Mesodermal cell (in vitro differentiated cells): ENCODE data around the gene PPARG.
"Not testable (repeated sequence)": the region's sequence is repeated elsewhere in the genome, so short reads cannot be mapped to it uniquely, and the experiment has no call there.

Experiments
- H3K27ac ChIP-seq: 2 replicates; pipeline ENCODE4 v1.7.0; 2013; ENCODE audit warnings: mild to moderate bottlenecking, low read depth, low read length, moderate library complexity; ENCODE audit not compliant: severe bottlenecking
- H3K36me3 ChIP-seq: 2 replicates; pipeline ENCODE4 v1.7.1; 2013; ENCODE audit warnings: mild to moderate bottlenecking, low read length, moderate library complexity; ENCODE audit not compliant: control insufficient read depth, insufficient read depth
- H3K4me1 ChIP-seq: one replicate; pipeline ENCODE4 v1.7.1; 2013; ENCODE audit warnings: mild to moderate bottlenecking, low read length; ENCODE audit not compliant: insufficient read depth, control insufficient read depth, poor library complexity, severe bottlenecking
- H3K4me3 ChIP-seq: 2 replicates; pipeline ENCODE4 v1.7.0; 2013; ENCODE audit warnings: low read length, control low read depth, mild to moderate bottlenecking; ENCODE audit not compliant: insufficient read depth, poor library complexity, severe bottlenecking; ENCODE audit errors: extremely low read depth
- H3K9me3 ChIP-seq: 2 replicates; pipeline ENCODE4 v1.7.1; 2013; ENCODE audit warnings: mild to moderate bottlenecking, low read length, moderate library complexity; ENCODE audit not compliant: control insufficient read depth
- WGBS, 2 experiments: methylation state at CpG; one replicate each; pipeline ENCODE4 v1.1.5; 2013; ENCODE audit warnings: missing lambda C conversion rate in 2 of 2; ENCODE audit not compliant: insufficient coverage in 2 of 2; 5-methylcytosine and 5-hydroxymethylcytosine counted together

Gene PPARG

DNA sequence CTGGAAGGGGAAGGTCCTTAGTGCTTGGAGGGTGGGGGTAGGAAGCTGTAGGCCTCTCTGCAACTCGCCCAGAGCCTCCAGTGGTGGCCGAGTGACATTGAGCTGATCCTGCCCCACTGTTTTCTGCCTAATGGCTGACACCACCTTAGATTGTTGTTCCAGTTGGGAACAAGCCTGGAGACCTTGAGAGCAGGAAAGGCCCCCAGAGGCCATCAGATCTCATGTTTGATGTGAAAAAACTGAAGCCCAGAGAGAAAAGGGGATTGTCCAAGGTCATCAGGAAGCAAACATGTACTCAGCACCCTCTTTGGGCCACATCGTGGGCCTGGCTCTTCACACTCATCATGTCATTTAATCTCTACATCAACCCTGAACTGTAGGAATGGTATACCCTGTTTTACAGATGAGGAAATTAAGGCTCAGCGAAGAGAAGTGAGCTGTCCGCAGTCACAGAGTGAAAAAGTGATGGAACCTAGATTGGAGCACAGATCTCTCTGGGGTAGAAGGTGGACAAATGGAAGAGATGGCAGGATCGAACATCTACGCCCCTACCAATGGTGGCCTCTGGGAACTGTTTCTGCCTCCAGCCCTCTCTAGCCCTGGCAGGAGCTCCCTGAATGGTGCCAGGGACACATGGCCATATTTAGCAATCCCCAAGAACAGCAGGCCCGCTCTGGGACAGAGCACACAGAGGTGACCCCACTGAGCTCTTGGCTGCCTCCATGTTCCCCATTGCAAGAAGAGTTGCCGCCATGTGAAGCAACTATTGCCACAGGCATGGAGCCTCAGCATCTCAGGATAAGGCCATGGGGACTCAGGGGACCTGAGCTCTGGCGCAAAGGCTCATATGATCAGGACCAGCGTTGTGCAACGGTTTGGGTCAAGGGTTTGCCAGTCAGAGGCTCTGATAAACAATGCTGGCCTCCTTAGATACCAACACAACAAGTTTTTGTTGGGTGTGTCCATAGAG is 163.8 kb downstream of the PPARG start:
- WGBS, 2 experiments, result 88 to 93% methylated on average over 10 to 11 of the region's 12 CpGs
- Histone ChIP-seq H3K36me3 (no peaks in the 10 kb centered on the region), H3K4me1 (no peaks in the 10 kb centered on the region), H3K9me3 (no peaks in the 10 kb centered on the region), H3K27ac (no peak overlapping the region), H3K4me3 (no peak overlapping the region)

DNA sequence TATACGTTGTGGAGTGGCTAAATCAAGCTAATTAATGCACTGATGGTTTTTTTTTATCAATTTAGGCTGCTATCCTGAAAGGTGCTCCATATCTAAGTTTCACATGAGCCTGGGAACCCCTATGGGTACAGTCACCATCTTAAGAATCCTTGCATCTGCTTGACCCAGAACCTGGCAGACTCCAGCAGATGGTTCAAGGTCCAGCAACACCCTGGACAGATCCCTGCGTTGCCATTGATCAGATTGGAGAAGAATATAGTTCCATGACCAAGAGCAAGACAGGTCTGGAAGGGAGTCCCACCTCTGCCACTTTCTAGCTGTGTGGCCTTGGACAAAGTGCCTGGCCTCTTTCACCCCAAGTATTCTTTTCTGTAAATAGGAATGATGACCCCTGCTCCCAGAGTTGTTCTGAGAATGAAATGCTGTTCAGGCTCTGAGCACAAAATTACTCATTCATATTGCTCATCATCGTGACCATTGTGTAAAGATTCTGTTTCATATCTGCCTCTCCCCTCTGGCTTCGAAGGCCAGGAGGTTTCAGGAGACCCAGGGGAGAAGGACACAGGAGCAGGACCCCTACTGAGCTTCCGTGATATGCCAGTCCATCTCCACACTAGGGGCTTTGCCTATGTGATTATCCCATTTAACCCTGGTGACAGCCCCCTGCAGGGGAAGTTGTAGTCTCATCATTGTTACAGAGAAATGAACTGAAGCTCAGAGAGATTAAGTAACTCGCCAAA is 165.4 kb downstream of the PPARG start:
- 67 to 68% methylated on average over 3 to 6 of the region's 6 CpGs for WGBS, 2 experiments
- Histone ChIP-seq H3K36me3 (no peaks in the 10 kb centered on the region), H3K4me1 (no peaks in the 10 kb centered on the region), H3K27ac (no peak overlapping the region), H3K9me3 (no peaks in the 10 kb centered on the region), H3K4me3 (no peak overlapping the region)

DNA sequence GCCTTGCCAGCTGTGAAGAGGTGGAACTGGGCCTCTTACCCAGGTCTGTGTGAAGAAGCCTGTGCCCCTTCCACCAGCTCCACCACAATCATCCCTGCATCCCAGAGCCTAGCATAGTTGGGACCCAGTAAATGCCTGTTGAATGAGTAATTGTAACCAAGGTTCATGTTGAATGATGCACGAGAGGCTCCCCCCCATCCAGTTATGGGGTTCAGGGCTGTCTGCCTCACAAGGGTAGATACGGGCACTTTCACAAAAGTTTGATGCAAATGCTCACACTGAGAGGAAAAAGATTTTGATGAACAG is 165.9 kb downstream of the PPARG start:
- Histone ChIP-seq H3K36me3 (no peaks in the 10 kb centered on the region), H3K9me3 (no peaks in the 10 kb centered on the region), H3K27ac (no peak overlapping the region), H3K4me3 (no peak overlapping the region), H3K4me1 (no peaks in the 10 kb centered on the region)
- WGBS, 2 experiments, result 76% methylated on average over 2 of the region's 2 CpGs; no CpG with 5 or more reads in 1 of the 2 experiments

DNA sequence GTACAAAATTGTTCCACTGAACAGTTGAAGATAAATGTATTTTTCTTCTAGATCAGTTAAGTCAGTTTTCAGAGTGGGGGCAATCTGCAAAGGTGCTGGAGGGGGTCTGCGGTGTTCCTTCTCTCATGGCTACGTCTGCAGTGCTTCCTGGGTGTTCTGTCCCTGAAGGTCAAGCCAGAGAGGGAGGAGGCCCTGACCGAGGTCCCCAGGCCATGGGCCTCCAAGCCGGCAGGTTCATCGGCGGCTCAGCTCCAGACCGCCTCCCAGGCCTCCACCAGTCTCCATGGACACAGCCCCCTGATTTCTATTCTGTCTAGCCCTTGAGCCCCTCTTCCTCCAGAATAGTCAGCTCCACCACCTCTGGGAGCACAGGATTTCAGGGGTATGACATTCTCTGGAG is 166.9 kb downstream of the PPARG start:
- Histone ChIP-seq H3K27ac (no peak overlapping the region), H3K36me3 (no peaks in the 10 kb centered on the region), H3K4me3 (no peak overlapping the region), H3K4me1 (peaks cover under 1% of the 10 kb centered on the region), H3K9me3 (no peaks in the 10 kb centered on the region)
- 94 to 95% methylated on average over 6 of the region's 7 CpGs for WGBS, 2 experiments

DNA sequence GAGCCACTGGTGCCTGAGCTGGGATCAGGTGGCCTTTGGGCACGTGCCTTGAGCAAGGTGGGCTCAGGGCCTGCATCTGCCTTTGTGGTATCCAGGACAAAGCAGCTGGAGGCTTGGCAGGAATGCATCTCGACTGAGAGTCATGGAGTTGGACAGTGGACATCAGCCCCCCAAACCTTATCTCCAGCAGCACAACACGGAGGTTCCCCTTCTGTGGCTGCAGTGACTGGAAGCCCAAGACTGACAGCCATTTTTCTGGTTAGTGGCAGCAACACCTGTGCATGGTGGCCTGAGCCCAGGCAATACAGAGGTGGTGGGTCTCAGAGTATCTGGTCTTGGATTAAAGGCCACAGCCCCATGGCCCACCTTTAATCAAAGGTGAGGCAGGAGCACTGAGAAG is 167.6 kb downstream of the PPARG start:
- Histone ChIP-seq H3K9me3 (no peaks in the 10 kb centered on the region), H3K27ac (no peak overlapping the region), H3K4me3 (no peak overlapping the region), H3K36me3 (no peaks in the 10 kb centered on the region), H3K4me1 (peaks cover 5% of the 10 kb centered on the region)
- 89 to 100% methylated on average over 1 to 3 of the region's 3 CpGs for WGBS, 2 experiments

DNA sequence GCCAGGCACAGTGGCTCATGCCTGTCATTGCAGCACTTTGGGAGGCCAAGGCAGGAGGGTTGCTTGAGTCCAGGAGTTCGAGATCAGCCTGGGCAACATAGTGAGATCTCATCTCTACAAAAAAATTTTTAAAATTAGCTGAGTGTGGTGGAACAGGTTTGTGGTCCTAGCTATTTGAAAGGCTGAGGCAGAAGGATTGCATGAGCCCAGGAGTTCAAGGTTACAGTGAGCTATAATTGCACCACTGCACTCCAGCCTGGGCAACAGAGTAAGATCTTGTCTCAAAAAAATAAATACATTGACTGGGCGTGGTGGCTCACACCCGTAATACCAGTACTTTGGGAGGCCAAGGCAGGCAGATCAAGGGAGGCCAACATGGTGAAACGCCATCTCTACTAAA is 168.5 kb downstream of the PPARG start:
- WGBS, 2 experiments, result 88 to 90% methylated on average over 2 of the region's 4 CpGs

DNA sequence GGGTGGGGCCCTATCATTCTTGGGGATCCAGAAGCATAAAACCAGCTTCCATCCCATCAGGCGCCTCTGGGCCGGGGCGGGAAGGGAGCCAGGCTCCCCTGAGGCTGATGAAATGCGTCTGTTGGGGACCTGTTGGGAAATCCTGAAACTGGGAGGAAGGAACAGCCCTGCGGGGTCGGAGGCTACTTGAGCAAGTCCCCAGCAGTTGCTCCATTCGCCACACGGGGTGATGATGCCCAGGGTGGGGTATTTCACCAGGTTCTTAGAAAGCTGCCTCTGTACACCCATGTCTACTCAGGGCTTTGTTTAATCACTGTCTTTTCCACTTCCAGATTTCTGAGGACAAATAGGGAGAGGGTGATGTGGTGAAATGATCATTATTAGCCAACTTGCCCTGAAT is 170.0 kb downstream of the PPARG start:
- no peaks in the 10 kb centered on the region for H3K9me3 ChIP-seq
- peaks cover 9% of the 10 kb centered on the region for H3K4me1 ChIP-seq
- H3K27ac ChIP-seq, result no peak overlapping the region
- H3K4me3 ChIP-seq, result no peak overlapping the region
- WGBS, 2 experiments, result 77 to 87% methylated on average over 6 to 7 of the region's 8 CpGs
- no peaks in the 10 kb centered on the region for H3K36me3 ChIP-seq

More for the DNA sequence above, 168.5 kb downstream of the PPARG start:
- H3K36me3 ChIP-seq, H3K27ac ChIP-seq, H3K4me3 ChIP-seq, H3K4me1 ChIP-seq, H3K9me3 ChIP-seq: not testable (repeated sequence)

DNA sequence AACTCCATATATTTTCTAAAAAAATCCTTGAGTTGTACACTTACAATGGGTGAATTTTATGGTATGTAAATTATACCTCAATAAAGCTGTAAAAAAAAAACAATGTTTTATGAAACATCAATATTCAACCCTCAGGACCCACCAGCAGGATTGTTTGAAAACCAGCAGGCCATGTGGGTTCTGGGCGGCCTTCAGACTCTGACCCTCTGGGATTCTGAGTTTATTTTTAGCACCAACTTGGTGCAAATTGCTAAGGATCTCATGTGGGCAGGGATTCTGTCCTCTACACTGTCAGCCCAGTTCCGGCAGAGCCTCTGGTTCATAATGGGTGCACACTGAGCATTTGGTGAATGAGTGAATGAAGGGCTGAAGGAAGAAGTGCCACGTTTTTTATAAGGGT is 171.3 kb downstream of the PPARG start:
- H3K4me3 ChIP-seq, result no peak overlapping the region
- H3K4me1 ChIP-seq, result peaks cover 9% of the 10 kb centered on the region
- no peak overlapping the region for H3K27ac ChIP-seq
- H3K9me3 ChIP-seq, result no peaks in the 10 kb centered on the region
- WGBS, 2 experiments, result 94 to 100% methylated on average over 1 to 3 of the region's 3 CpGs
- no peaks in the 10 kb centered on the region for H3K36me3 ChIP-seq

DNA sequence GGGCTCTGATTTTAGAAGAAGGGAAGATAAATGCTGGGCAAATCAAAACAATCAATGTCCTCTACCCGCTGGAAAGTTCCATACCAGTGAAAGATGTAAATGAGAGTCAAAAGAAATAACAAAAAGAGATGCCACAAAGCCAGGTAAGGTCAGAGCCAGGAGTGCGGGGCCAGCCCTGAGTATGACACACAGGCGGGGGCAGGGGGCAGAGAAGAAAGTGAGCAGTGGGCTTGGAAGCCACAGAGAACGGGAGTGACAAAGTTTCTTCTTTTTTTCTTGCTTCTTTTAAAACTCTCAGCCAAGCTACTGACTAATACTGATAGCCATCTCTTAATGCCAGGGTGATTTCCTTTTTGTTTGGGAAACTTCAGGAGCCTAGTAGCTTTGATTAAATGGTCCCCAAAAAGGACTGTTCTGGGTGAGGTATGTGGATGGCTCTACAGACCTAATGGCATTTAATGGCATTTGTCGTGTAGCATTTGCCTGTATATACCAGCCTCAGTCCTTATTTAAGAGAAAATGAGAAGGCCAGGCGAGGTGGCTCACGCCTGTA is 172.3 kb downstream of the PPARG start:
- Histone ChIP-seq H3K4me1 (peaks cover 9% of the 10 kb centered on the region), H3K36me3 (no peaks in the 10 kb centered on the region), H3K27ac (peak overlapping the region; percentile 6), H3K9me3 (no peaks in the 10 kb centered on the region), H3K4me3 (no peak overlapping the region)
- 90 to 94% methylated on average over 4 to 5 of the region's 7 CpGs for WGBS, 2 experiments

DNA sequence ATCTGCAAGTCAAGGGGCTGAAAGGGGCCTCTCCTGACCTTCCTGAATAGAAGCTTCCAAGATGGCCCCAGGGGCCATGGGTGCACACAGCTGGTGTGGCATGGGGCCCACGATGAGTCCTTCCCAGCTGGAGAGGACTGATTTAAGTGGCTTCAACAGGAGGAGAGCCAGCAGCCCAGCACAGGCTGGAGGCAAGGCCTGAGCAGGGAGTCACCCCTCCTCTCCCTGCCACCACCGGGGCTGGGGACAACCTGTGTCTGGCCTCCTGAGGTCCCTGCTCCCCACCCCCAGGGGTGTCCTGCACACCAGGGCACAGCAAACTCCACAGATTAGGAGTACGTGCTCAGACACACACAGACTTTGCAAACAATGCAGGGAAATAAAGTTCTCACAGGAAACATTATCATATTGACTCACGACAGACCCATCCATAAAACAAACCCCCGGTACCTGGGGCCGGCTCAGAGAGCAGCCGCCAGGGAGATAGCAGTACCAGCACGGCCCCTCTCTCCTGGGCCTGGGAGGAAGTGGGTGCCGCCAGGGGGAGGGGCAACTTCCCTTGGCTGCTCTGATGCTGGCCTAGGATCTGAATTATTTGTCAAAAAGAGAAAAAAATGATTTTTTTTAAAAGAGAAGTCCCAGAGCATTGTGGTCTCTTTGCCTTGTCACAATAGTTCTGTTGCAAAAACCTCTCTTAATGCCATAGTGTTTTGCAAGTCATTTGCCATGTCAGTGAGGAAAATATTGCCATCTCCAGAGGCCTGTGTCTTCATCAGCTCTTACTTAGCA is 173.5 kb downstream of the PPARG start:
- no peaks in the 10 kb centered on the region for H3K9me3 ChIP-seq
- H3K36me3 ChIP-seq, result no peaks in the 10 kb centered on the region
- 76 to 86% methylated on average over 5 to 6 of the region's 9 CpGs for WGBS, 2 experiments
- H3K27ac ChIP-seq, result no peak overlapping the region
- peaks cover 9% of the 10 kb centered on the region for H3K4me1 ChIP-seq
- H3K4me3 ChIP-seq, result no peak overlapping the region
